Measurements from ENCODE around the gene TMEM161B.

- TF ChIP-seq POLR2A (IDR thresholded peaks at IDR 0.05; ENCODE audit: extremely low read depth, insufficient read length), result no peak
- no peak for TF ChIP-seq CTCF (IDR thresholded peaks at IDR 0.05; ENCODE audit: low read depth, low read length)
Observed at GRCh38 chr5:88269222-88269771, 652 bp upstream of the TMEM161B start.
